ENCODE data around the gene BANP.
"Not testable (repeated sequence)": the region's sequence is repeated elsewhere in the genome, so short reads cannot be mapped to it uniquely, and the experiment has no call there.

BANP gene

DNA sequence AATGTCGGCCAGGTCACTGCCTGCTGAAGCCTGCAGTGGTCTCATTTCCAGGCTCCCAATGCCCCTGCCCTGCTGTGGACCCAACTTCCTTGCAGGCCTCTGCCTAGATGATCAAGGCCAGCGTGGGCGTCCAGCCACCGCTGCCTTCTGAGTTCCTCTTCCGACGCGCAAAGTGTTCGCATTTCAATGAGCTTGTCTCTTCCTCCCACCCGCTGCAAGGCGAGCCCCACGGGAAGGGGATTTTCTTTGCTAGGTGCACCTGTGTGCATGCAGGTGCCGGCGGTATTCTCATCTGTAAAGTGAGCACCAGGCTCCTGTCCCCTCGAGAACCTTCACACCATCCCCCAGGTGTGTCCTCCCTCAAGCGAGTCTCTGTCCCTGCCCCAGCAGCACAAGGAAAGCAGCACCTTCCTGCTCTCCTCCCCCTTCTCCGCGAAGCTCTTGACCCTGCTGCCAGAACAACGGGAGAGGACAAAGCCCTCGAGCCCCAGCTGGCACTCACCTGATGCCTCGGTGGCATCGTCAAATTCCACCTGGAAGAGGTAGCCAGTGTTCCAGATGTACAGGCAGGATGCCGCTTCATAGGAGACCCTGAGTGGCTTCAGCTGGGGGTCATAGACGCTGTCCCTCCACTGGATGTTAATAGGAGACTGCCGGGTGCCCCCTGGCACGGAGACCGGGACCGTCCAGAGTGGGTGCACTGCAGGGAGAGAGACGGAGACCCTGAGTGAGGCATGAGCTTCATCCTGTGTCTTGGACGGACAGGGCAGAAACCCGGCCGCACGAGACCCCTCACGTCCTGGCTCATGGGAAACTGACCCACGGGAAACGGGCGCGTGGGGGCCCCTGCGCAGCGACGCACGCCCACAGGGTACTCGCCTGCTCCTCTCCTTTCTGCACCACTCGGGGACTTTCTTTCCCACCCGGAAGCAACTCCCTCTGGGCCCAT lies 24.7 kb upstream of the BANP start:
- no peak for DNase-seq (ENCODE audit: low read depth)

DNA sequence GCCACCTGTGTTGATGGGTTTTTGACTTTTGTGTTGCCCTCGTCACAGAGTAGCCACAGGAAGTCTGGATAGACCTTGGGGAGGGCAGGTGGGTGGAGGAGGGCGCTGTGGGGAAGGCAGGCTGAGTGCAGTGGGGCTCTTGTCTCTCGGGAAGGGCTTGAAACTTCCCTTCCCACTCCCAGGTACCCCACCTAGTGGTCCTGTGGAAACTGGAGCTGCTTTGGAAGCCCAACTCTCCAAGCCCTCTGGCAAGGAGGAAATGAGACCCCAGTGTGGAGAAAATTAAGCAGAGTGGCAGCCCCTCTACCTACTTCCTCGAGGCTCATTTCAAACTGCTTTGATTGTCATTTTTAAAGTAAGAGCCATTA lies 24.1 kb upstream of the BANP start:
- DNase-seq (ENCODE audit: low read depth) = no peak

DNA sequence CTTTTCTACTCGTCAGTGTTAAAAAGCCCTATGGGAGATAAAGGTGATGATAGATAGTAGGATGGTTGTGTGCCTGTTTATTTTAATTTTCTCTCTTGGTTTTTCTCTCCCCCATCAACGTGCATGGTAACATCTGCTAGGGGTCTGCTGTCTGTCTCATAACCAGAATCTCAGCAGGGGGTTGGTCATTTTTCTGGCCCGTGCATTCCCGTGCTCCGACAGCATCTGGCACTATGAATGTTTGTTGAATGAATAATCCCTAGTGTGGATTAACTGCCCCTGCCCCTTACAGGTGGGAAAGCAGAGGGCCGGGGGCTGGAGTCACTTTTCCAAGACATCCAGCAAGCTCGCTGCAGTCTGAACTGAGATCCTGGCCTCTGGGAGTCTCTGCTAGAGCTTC lies 21.2 kb upstream of the BANP start:
- no peak for DNase-seq (ENCODE audit: low read depth)

DNA sequence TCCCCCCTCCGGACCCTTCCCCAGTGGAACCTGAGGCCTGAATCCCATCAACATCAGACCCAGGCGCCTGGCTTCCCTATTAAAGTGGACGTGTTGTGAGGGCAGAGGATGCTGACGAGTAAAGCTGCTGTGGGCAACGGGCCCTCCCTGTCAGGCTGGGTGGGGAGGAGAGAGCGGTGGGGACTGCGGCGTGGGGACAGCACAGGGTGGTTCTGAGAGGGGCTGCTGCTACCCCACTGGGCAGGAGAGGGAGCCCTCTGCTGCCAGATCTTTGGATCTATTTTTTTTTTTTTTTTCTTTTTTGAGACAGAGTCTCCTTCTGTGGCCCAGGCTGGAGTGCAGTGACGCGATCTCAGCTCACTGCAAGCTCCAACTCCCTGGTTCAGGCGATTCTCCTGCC lies 20.8 kb upstream of the BANP start:
- no peak for DNase-seq (ENCODE audit: low read depth)

DNA sequence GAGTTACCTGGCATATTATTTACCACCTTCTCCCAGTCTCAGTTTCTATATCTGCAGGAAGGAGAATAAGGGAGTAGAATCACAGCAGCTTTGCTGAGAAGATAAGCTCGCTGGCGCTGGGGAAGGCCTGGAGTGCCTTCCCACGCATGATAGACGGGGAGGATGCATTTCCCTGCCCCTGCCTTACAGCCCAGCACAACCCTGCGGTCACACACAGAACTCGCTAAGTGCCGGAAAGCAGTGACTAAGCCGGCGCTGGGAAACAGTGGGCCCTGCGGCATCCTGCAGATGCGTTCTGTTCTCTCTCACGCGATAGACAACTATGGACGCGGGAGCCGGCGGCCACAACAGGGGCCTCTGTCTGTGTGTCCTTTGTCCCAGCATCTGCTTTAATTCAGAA lies 19.7 kb upstream of the BANP start:
- DNase-seq (ENCODE audit: low read depth) = no peak

DNA sequence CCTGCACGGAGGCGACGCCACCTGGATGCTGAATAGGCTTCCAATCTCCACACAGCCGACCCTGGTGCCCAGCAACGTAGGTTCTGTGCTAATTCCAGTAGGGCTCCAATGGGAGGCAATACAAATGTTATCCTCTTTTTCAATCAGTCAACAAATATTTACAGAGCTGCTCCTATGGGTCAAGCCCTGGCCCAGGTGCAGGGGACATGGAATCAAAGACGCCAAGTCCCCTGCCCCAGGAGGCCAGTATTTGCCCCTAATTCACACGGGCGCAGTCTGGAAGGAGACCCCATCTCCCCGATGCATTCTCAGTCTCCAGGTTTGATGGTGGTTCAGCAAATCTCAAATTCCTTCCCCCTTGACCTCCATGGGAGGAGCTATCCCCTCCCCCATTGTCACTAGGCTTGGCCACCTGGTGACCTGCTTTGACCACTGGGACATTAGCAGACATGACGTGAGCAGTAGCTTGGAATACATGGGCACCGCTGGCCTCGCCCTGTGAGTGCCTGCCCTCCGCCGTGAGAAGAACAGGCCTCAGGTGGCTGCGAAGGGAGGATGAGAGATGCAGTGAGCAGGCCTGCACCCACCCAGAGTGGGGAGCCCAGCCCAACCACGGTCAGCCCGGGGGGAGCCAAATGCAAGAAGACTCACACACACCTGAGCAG lies 18.6 kb upstream of the BANP start:
- not testable (repeated sequence) for DNase-seq (ENCODE audit: low read depth)

DNA sequence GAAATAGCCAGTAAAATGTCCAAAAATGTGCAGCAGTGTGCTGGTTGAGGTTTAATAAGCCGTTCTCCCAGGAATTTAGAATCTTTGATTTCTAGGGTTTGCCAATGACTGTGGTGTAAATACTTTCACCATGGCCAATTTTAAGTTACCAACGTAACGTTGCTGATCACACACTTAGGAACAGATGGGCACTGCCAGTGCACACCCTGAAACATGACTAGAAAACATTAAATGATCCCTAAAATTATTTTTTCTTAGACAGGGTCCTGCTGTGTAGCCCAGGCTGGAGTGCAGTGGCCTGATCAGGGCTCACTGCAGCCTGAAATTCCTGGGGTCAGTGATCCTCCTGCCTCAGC lies 18.1 kb upstream of the BANP start:
- DNase-seq (ENCODE audit: low read depth) = no peak

DNA sequence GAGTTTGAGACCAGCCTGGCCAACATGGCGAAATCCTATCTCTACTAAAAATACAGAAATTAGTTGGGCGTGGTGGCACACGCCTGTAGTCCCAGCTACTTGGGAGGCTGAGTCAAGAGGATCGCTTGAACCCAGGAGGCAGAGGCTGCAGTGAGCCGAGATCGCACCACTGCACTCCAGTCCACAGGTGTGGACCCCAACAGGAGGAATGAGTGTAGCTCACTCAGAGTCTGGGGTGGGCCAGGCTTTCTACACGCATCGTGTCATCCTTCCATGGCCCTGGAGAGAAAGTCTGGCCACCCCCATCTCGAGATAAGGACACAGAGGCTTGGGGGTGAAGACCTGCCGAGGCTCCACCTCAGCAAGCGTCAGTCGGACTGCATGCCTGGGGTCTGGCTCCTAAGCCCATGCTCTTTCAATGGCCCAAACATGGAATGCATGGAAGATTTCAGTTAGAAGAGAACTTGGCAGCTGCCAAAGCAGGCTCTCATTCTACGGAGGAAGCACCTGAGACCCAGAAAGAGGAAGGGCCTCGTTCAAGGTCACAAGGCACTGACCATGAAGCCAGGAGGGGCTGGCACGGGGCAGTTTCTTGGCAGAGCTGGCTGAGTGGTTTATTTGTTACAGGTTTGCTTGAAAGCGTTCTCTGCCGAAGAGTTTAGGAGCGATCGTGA lies 16.3 kb upstream of the BANP start:
- DNase-seq (ENCODE audit: low read depth) = not testable (repeated sequence)

DNA sequence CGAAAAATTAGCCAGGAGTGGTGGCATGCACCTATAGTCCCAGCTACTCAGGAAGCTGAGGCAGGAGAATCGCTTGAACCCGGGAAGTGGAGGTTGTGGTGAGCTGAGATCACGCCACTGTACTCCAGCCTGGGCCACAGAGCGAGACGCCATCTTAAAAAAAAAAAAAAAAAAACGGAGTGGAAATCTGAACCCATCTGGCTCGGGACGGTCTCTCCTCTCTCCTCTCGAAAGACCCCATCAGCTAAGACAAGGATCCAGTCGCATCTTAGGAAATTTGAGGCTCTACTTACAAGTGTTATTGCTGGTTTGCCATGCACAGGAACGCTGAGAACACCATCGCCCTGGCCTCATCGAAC lies 15.2 kb upstream of the BANP start:
- DNase-seq (ENCODE audit: low read depth) = not testable (repeated sequence)

DNA sequence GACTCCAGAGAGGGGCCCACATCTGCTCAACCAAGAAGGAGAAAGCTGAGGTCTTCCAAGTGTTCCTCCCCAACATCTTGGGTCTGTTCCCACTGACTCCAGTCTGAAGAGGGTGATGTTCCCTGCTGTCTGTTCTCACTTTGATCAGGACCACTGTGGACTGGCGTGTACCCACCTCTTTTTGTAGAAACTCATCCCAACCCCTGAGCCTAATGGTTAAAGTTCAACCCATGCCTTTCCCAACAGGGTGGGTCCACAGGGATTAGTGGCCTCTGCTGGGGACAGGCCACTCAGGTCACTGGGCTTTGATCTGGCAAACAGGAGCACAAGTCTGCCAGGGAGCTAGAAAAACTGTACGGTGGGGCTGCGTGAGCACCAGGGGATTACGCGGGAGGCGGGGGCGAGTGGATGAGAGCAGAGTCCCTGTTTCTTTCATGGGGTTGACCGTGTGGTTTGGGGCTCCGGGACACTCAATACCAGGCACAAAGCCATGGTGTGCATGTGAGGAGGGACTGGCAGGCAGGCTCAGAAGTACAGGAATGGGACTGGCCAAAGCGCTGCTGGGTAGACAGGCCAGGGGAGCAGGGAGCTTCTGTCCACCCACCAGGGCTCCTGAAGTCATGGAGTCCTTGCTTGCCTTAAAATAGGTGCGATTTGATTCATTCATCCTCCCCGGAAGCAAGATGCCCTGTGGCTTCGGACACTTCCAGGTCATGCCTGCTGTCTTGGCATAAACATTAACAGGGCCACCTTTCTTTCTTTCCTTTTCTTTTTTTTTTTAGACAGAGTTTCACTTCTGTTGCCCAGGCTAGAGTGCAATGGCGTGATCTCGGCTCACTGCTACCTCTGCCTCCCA lies 14.6 kb upstream of the BANP start, which contains the start of gene CA5A:
Gene CA5A, minus strand, starts transcription at position 155 of the 856 bp plus-strand sequence. Its CDS starts 79 bp downstream, at position 76.
- no peak for DNase-seq (ENCODE audit: low read depth)

DNA sequence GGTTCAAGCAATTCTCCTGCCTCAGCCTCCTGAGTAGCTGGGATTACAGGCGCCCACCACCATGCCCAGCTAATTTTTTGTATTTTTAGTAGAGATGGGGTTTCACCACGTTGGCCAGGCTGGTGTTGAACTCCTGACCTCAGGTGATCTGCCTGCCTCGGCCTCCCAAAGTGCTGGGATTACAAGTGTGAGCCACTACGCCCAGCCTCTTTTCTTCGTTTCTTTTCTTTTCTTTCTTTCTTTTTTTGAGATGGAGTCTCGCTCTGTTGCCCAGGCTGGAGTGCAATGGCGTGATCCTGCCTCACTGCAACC lies 14.0 kb upstream of the BANP start:
- not testable (repeated sequence) for DNase-seq (ENCODE audit: low read depth)

DNA sequence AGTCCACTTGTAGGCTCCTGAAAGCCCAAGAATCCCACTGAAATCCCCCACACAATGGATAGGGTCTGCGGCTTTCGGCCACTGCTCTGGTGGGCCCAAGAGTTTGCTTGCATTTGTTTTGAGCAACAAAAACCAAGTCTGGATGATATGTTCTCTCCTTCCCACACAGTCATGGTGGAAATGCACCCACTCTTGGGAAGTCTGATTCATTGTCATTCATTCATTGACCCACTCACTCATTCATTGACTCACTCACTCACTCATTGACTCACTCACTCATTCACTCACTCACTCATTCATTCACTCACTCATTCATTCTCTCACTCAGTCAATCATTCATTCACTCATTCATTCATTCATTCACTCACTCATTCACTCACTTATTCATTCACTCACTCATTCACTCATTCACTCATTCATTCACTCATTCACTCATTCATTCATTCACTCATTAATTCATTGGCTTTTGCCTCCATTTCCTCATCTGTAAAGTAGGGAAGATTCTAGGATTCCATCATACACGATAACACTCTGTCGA lies 12.8 kb upstream of the BANP start:
- no peak for DNase-seq (ENCODE audit: low read depth)

DNA sequence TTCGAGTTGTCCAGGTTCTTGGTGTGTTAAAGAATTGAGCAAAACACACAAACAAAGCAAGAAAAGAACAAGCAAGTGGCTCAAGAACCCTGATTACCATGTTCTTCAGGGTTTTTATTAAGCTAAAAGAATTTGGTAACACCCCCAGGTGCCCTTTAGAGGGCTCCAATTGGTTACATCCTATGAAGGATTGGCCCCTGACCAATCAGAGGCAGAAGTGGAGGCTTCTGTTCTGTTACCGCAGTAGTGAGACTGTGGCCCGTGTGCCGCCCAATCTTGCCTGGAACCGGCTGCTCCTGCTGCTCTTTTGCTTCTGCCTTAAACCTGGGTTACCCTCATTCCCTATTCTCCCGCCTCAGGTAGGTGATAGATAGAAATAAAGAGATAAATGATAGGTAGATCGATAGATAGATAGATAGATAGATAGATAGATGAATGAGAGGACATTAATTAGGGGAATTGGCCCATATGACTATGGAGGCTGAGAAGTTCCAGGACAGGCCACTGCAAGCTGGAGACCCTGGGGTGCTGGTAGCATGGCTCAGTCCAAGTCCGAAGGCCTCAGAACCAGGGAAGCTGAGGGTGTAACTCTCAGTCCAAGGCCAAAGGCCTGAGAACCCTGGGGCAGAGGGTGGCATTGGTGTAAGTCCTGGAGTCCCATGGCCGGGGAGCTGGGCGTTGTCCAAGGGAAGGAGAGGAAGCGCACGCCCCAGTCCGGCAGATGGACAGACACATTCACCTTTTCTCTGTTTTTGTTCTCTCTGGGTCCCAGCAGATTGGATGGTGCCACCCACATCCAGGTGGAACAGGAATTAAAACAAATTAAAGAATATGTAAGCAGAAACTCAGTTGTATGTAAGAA lies 11.4 kb upstream of the BANP start:
- DNase-seq (ENCODE audit: low read depth) = no peak

DNA sequence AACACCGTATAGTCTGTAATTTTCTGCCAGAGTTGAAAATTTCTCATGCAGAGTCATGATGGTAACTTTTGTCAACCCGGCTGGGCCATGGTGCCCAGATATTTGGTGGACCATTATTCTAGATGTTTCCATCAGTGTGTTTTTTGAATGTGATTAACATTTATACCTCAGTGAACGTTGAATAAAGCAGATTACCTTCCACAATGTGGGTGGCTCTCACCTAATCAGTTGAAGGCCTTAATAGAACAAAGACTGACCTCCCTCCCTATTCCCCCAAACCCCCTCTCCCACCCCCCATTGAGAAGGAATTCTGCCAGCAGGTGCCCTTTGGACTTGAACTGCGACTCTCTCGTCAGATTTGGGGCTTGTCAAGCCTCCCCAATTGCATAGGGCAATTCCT lies 8.6 kb upstream of the BANP start:
- no peak for DNase-seq (ENCODE audit: low read depth)

DNA sequence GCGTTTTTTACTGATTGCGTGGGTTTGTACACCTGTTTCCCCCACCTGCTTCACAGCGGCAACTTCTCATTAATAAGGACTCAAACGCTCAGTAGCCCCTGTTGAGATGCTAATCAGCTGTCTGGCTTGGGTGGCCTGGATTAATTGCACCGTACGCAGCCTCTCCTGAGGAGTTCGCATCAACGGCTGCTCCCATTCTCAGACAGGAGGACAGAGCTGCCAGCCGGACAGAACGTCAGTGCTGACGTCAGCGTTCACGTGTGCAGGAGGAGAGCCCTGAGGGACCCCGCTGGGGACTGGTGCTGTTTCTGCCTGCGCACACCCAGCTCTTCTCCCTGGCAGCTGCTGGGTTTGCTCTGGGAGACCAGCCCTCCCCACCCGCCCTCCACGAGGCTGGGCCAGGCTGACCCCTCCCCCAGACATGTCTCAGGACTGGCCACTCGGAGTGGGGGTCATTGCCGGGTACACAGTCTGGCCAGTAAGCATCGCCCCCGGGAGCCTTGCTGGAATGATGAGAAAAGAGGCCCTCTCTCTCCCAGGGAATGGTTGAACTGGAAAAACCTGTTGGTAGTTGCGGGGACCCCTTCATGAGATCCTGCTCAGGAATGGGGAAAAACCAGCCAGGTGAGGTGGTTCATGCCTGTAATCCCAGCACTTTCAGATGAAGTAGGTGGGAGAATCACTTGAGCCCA lies 5.7 kb upstream of the BANP start:
- no peak for DNase-seq (ENCODE audit: low read depth)

DNA sequence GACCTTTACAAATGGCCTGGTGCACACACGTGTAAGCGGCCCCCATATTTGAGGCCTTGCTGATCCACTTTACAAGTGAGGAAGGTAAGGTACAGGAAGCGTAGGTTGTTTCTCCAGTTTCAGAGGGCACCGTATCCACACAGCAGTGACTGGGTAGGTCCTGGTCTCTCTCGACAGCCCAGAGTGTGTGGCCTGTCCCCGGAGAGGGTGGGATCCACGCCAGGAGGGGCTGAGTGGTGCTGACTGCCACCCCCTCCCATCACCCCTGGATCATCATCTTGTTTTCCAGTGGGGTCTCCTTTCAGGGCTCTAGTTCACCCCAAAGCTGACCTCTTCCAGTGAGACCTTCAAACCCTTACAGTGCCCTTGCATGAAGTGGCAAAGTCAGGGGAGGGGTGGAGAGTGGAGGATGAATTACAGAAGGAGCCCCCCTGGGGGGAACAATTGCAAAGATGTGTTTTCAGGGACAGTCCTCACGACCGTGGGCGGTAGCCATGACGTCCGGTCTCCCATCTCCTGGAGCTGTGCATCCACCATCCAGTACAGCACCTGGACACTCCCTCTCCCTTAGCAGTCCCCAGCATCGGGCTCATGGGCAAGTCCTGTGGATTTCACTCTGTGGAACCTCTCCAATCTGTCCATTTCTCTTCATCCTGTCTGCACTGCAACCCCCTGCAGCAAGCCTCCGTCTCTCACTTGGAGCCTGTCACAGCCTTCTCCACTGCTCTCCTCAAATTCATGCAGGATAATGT lies 4.5 kb upstream of the BANP start:
- no peak for DNase-seq (ENCODE audit: low read depth)

DNA sequence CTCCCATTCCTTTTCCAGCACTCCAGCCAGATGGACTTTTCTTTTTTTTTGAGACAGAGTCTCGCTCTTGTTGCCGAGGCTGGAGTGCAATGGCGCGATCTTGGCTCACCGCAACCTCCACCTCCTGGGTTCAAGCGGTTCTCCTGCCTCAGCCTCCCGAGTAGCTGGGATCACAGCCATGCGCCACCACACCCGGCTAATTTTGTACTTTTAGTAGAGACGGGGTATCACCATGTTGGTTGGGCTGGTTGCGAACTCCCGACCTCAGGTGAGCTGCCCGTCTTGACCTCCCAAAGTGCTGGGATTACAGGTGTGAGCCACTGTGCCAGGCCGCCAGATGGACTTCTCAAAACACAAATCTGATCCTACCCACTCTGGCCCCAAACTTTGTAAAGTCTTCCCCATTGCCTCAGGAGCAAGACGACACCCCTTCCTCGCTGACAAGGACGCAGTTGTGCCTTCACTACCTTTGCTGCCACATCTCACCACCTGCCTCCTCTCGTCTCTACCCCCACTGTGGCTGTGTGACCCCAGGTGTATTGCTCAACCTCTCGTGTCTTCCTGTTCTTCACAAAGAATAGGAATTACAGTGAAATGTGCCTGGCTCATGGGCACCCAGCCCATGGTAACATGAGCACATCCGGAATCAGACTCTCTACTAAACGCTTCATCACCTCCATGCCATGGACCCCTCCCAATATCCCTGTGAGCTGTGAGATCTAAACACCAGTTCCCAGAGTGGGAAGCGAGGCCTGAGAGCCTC lies 3.7 kb upstream of the BANP start:
- DNase-seq (ENCODE audit: low read depth) = no peak

DNA sequence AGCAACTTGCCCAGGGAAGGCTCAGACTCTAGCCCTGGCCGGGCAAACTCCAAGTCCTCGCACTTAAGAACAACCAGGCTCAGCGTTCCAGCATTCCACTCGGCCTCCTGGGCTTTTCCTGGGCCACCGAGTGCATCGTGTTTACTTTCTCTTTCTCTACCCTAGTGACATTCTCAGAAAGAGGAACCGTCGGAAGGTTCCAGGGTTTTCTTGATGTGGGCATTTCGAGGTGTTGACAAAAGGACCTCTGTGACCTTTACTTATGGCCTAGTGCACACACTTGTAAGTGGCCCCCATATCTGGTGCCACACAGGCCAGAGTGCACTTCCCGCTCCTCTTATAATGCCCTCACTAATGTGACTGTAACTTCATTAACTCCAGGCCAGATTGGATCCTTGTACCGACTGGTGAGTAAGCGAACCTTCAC lies 3.1 kb upstream of the BANP start:
- DNase-seq (ENCODE audit: low read depth) = no peak

DNA sequence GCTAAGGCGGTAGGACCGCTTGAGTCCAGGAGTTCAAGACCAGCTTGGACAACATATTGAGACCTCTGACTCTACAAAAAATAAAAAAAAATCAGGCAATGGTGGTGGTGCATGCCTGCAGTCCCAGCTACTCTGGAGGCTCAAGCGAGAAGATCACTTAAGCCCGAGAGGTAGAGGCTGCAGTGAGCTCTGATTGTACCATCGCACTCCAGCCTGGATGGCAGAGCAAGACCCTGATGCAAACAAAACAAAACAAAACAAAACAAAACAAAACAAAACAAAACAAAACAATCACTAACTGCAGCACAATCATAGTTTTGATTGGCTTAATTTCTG lies 2.5 kb upstream of the BANP start:
- no peak for DNase-seq (ENCODE audit: low read depth)

Data from activated T-helper 1 cell treated with Interleukin-2 at 50 U/mL for 16 hours (primary cell).